ENCODE measurements around the gene DHFR. TPM values are rescaled to one million over a fixed set of nuclear protein-coding genes. Genes with fewer than 3 reads are reported as not detected.

DHFR gene
- total and polyA plus RNA-seq, 2 of the 8 experiments (the other 6 are each of a cell fraction or from before 2014, with no cell fraction given) = 46.4 to 88.9 TPM

- no peak for TF ChIP-seq CHD7 (IDR thresholded peaks at IDR 0.05; ENCODE audit: insufficient replicate concordance, low read length)
- TF ChIP-seq CHD1 (IDR thresholded peaks at IDR 0.05; ENCODE audit: low read depth, low read length) = no peak
- no peak for TF ChIP-seq CBX5 (IDR thresholded peaks at IDR 0.05; ENCODE audit: low read depth, low read length)
- no peak for TF ChIP-seq RXRA (IDR thresholded peaks at IDR 0.05; ENCODE audit: insufficient read depth, low read depth, low read length)
- no peak for TF ChIP-seq JUN (IDR thresholded peaks at IDR 0.05; ENCODE audit: low read depth, low read length)
- no peak for TF ChIP-seq SP4 (IDR thresholded peaks at IDR 0.05; ENCODE audit: low read length)
- TF ChIP-seq SIX5 (IDR thresholded peaks at IDR 0.05; ENCODE audit: low read depth, low read length) = no peak
- no peak for TF ChIP-seq CEBPB (IDR thresholded peaks at IDR 0.05; ENCODE audit: low read depth, low read length)
- TF ChIP-seq EZH2 (IDR thresholded peaks at IDR 0.05; ENCODE audit: low read depth, low read length, severe bottlenecking) = no peak
- TF ChIP-seq SAP30 (IDR thresholded peaks at IDR 0.05; ENCODE audit: insufficient read depth, insufficient replicate concordance, low read length) = no peak
These were observed 13.5 kb upstream of the DHFR start (continued) for GRCh38 chr5:80668016-80668969.
